Thyroid gland (tissue), 4 donors: ENCODE data around the gene PRELID2.

ENCODE experiments used
- POLR2A ChIP-seq, 2 donors: fragments of 450-650 bp; IDR thresholded peaks; one replicate each; pipeline ENCODE4 v1.6.1; 2017; ENCODE audit warnings: antibody characterized with exemption in 2 of 2, mild to moderate bottlenecking in 2 of 2, moderate library complexity in 1 of 2
- TF ChIP-seq, protein P1 (sequence below), 6 experiments: fragments of 200-600 bp in 3 of 6; fragments of 450-650 bp in 3 of 6; sonication (generic) in 3 of 6; IDR thresholded peaks; one replicate each; pipeline ENCODE4 v1.5.1; 2016 to 2019; ENCODE audit warnings: antibody characterized with exemption in 6 of 6, mild to moderate bottlenecking in 2 of 6, inconsistent platforms in 1 of 6, moderate library complexity in 1 of 6

DNA sequence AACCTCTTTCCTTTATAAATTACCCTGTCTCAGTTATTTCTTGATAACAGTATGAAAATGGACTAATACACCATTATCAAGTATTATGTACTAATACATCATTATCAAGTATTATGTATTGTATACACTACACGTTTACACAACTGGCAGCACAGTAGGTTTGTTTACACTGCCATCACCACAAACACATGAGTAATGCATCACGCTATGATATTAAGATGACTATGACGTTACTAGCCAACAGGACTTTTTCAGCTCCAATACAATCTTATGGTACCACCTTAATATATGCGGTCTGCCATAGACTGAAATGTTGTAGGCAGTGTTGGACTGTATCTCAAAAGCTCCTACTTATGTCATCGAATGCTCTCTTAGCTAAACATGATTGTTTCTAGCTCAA lies 28.2 kb downstream of the PRELID2 start:
- TF ChIP-seq POLR2A (IDR thresholded peaks at IDR 0.05), result no peak
- TF ChIP-seq, protein P1, sequence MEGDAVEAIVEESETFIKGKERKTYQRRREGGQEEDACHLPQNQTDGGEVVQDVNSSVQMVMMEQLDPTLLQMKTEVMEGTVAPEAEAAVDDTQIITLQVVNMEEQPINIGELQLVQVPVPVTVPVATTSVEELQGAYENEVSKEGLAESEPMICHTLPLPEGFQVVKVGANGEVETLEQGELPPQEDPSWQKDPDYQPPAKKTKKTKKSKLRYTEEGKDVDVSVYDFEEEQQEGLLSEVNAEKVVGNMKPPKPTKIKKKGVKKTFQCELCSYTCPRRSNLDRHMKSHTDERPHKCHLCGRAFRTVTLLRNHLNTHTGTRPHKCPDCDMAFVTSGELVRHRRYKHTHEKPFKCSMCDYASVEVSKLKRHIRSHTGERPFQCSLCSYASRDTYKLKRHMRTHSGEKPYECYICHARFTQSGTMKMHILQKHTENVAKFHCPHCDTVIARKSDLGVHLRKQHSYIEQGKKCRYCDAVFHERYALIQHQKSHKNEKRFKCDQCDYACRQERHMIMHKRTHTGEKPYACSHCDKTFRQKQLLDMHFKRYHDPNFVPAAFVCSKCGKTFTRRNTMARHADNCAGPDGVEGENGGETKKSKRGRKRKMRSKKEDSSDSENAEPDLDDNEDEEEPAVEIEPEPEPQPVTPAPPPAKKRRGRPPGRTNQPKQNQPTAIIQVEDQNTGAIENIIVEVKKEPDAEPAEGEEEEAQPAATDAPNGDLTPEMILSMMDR (IDR thresholded peaks at IDR 0.05), result no peak
